GM21515 (cell line): Measurements from ENCODE around the gene GNAQ.

ENCODE experiments used
- ATAC-seq: cut with Tn5 transposase; IDR thresholded peaks from one replicate; pipeline ENCODE4 v1.9.1; 2021; ENCODE audit not compliant: unreplicated experiment

Gene GNAQ

GRCh38 chr9:77945798-77946197, 85.8 kb downstream of the GNAQ start:
- no peak for ATAC-seq

- ATAC-seq: no peak
These were observed 86.9 kb downstream of the GNAQ start for GRCh38 chr9:77944556-77945243.

- no peak for ATAC-seq
These were observed 88.6 kb downstream of the GNAQ start for GRCh38 chr9:77943057-77943456.

GRCh38 chr9:77939149-77939668, 92.4 kb downstream of the GNAQ start:
- ATAC-seq: no peak

GRCh38 chr9:77938163-77938562, 93.4 kb downstream of the GNAQ start:
- ATAC-seq: no peak

- ATAC-seq: no peak
These were observed 95.6 kb downstream of the GNAQ start for GRCh38 chr9:77935974-77936373.

- ATAC-seq: no peak
These were observed 96.4 kb downstream of the GNAQ start for GRCh38 chr9:77935211-77935610.

GRCh38 chr9:77933976-77934375, 97.6 kb downstream of the GNAQ start:
- ATAC-seq: no peak

- ATAC-seq: no peak
These were observed 98.6 kb downstream of the GNAQ start for GRCh38 chr9:77933019-77933418.

- ATAC-seq: no peak
These were observed 101.7 kb downstream of the GNAQ start for GRCh38 chr9:77929942-77930341.

GRCh38 chr9:77927265-77927664, 104.3 kb downstream of the GNAQ start:
- no peak for ATAC-seq

GRCh38 chr9:77926371-77926878, 105.2 kb downstream of the GNAQ start:
- no peak for ATAC-seq

GRCh38 chr9:77922591-77922990, 109.0 kb downstream of the GNAQ start:
- no peak for ATAC-seq

- ATAC-seq: no peak
These were observed 113.8 kb downstream of the GNAQ start for GRCh38 chr9:77917800-77918199.

- ATAC-seq: no peak
These were observed 114.8 kb downstream of the GNAQ start for GRCh38 chr9:77916820-77917219.

GRCh38 chr9:77916410-77916819, 115.2 kb downstream of the GNAQ start:
- peak; percentile 77 for ATAC-seq

GRCh38 chr9:77915744-77916143, 115.9 kb downstream of the GNAQ start:
- ATAC-seq: no peak

GRCh38 chr9:77912895-77913693, 118.5 kb downstream of the GNAQ start:
- no peak for ATAC-seq

- no peak for ATAC-seq
These were observed 119.7 kb downstream of the GNAQ start for GRCh38 chr9:77911928-77912327.

- ATAC-seq: no peak
These were observed 121.4 kb downstream of the GNAQ start for GRCh38 chr9:77910194-77910621.

GRCh38 chr9:77909306-77909705, 122.3 kb downstream of the GNAQ start:
- no peak for ATAC-seq

- no peak for ATAC-seq
These were observed 123.3 kb downstream of the GNAQ start for GRCh38 chr9:77908293-77908692.
